Brain microvascular endothelial cell (primary cell): ENCODE measurements around the gene ENOX1.

Experiments used
- DNase-seq: peaks from one replicate; pipeline ENCODE4 v3.0.0-alpha.2; 2020
- H3K27ac ChIP-seq: fragments of 250-450 bp; sonication (Bioruptor Pico); 2 replicates; pipeline ENCODE4 v1.5.1; 2020; ENCODE audit warnings: mild to moderate bottlenecking, moderate library complexity
- H3K27me3 ChIP-seq: fragments of 250-450 bp; sonication (Bioruptor Pico); replicated peaks from 2 replicates; pipeline ENCODE4 v1.5.1; 2020; ENCODE audit warnings: mild to moderate bottlenecking
- H3K36me3 ChIP-seq: fragments of 250-450 bp; sonication (Bioruptor Pico); replicated peaks from 2 replicates; pipeline ENCODE4 v1.5.1; 2020; ENCODE audit warnings: mild to moderate bottlenecking
- H3K4me3 ChIP-seq: 2 replicates; pipeline ENCODE4 v1.5.1; 2011; ENCODE audit warnings: low read depth, mild to moderate bottlenecking, control low read depth, low read length, moderate library complexity
- CTCF ChIP-seq: IDR thresholded peaks from 2 replicates; pipeline ENCODE4 v1.5.1; 2011; ENCODE audit warnings: low read depth, mild to moderate bottlenecking, moderate library complexity, low read length, control low read depth, inconsistent platforms; ENCODE audit errors: missing control alignments
- in situ Hi-C: cut with HindIII; loops from 2 replicates; pipeline ENCODE4 v1.10.0; 2017; ENCODE audit warnings: low sequenced_read_pairs, low pct_ligation_motif_present

ENOX1 gene

GRCh38 chr13:43238341-43239083 lies 548.3 kb downstream of the ENOX1 start:
- Histone ChIP-seq H3K27me3 (no peaks in the 10 kb centered on the region), H3K36me3 (no peaks in the 10 kb centered on the region), H3K4me3 (no peak overlapping the region), H3K27ac (no peak overlapping the region)
- in situ Hi-C loops = no loop called here
- no peak for DNase-seq
- no peak for TF ChIP-seq CTCF

GRCh38 chr13:43237616-43238015 lies 549.2 kb downstream of the ENOX1 start:
- Histone ChIP-seq H3K27ac (no peak overlapping the region), H3K36me3 (no peaks in the 10 kb centered on the region), H3K4me3 (no peak overlapping the region), H3K27me3 (no peaks in the 10 kb centered on the region)
- no peak for DNase-seq
- no peak for TF ChIP-seq CTCF
- in situ Hi-C loops = no loop called here

GRCh38 chr13:43235028-43235427 lies 551.7 kb downstream of the ENOX1 start:
- Histone ChIP-seq H3K36me3 (no peaks in the 10 kb centered on the region), H3K27me3 (no peaks in the 10 kb centered on the region), H3K4me3 (no peak overlapping the region), H3K27ac (no peak overlapping the region)
- no peak for DNase-seq
- TF ChIP-seq CTCF = no peak
- in situ Hi-C loops = no loop called here

- Histone ChIP-seq H3K4me3 (no peak overlapping the region), H3K36me3 (no peaks in the 10 kb centered on the region), H3K27me3 (no peaks in the 10 kb centered on the region), H3K27ac (no peak overlapping the region)
- no peak for TF ChIP-seq CTCF
- DNase-seq = peak; percentile 33
- in situ Hi-C loops = no loop called here
These were observed 553.9 kb downstream of the ENOX1 start for GRCh38 chr13:43232873-43233265.

GRCh38 chr13:43232144-43232872 lies 554.5 kb downstream of the ENOX1 start:
- TF ChIP-seq CTCF = no peak
- Histone ChIP-seq H3K36me3 (no peaks in the 10 kb centered on the region), H3K4me3 (no peak overlapping the region), H3K27me3 (no peaks in the 10 kb centered on the region), H3K27ac (no peak overlapping the region)
- in situ Hi-C loops = no loop called here
- no peak for DNase-seq
